HG03342 (cell line): ENCODE data around the gene CC2D1A.
"Not testable (repeated sequence)": the region's sequence is repeated elsewhere in the genome, so short reads cannot be mapped to it uniquely, and the experiment has no call there.

ENCODE experiments used
- ATAC-seq: cut with Tn5 transposase; IDR thresholded peaks from one replicate; pipeline ENCODE4 v1.9.1; 2021; ENCODE audit warnings: mild to moderate bottlenecking, moderate library complexity; ENCODE audit not compliant: unreplicated experiment

The CC2D1A gene

GRCh38 chr19:13959962-13960862 is 54.2 kb downstream of the CC2D1A start:
- no peak for ATAC-seq

GRCh38 chr19:13960863-13961784 is 55.1 kb downstream of the CC2D1A start:
- ATAC-seq: no peak

GRCh38 chr19:13961826-13962698 is 56.1 kb downstream of the CC2D1A start:
- no peak for ATAC-seq

GRCh38 chr19:13962699-13963602 is 57.0 kb downstream of the CC2D1A start:
- no peak for ATAC-seq

GRCh38 chr19:13963603-13964105 is 57.7 kb downstream of the CC2D1A start:
- no peak for ATAC-seq

- no peak for ATAC-seq
Observed at GRCh38 chr19:13964776-13965175, 58.8 kb downstream of the CC2D1A start.

- no peak for ATAC-seq
Observed at GRCh38 chr19:13965377-13965896, 59.4 kb downstream of the CC2D1A start.

GRCh38 chr19:13965926-13966683 is 60.1 kb downstream of the CC2D1A start:
- no peak for ATAC-seq

GRCh38 chr19:13966684-13967128 is 60.7 kb downstream of the CC2D1A start:
- no peak for ATAC-seq

- ATAC-seq: not testable (repeated sequence)
Observed at GRCh38 chr19:13967206-13967605, 61.2 kb downstream of the CC2D1A start.

GRCh38 chr19:13968383-13968935 is 62.5 kb downstream of the CC2D1A start:
- no peak for ATAC-seq

- ATAC-seq: no peak
Observed at GRCh38 chr19:13968999-13969398, 63.0 kb downstream of the CC2D1A start.

- ATAC-seq: no peak
Observed at GRCh38 chr19:13969897-13970296, 63.9 kb downstream of the CC2D1A start.

- ATAC-seq: not testable (repeated sequence)
Observed at GRCh38 chr19:13971868-13972267, 65.9 kb downstream of the CC2D1A start.

GRCh38 chr19:13972368-13973155 is 66.6 kb downstream of the CC2D1A start:
- no peak for ATAC-seq

- ATAC-seq: not testable (repeated sequence)
Observed at GRCh38 chr19:13973479-13973878, 67.5 kb downstream of the CC2D1A start.

- ATAC-seq: no peak
Observed at GRCh38 chr19:13974073-13974472, 68.1 kb downstream of the CC2D1A start.
